GM21576 (cell line): ENCODE data around the gene YWHAB.
A peak's percentile ranks its signal among the peaks of the same experiment; 100 is the strongest.
"Not testable (repeated sequence)": the region's sequence is repeated elsewhere in the genome, so short reads cannot be mapped to it uniquely, and the experiment has no call there.

Source experiments
- ATAC-seq: cut with Tn5 transposase; IDR thresholded peaks from one replicate; pipeline ENCODE4 v1.9.1; 2021; ENCODE audit warnings: mild to moderate bottlenecking, moderate library complexity; ENCODE audit not compliant: unreplicated experiment

The YWHAB gene

DNA sequence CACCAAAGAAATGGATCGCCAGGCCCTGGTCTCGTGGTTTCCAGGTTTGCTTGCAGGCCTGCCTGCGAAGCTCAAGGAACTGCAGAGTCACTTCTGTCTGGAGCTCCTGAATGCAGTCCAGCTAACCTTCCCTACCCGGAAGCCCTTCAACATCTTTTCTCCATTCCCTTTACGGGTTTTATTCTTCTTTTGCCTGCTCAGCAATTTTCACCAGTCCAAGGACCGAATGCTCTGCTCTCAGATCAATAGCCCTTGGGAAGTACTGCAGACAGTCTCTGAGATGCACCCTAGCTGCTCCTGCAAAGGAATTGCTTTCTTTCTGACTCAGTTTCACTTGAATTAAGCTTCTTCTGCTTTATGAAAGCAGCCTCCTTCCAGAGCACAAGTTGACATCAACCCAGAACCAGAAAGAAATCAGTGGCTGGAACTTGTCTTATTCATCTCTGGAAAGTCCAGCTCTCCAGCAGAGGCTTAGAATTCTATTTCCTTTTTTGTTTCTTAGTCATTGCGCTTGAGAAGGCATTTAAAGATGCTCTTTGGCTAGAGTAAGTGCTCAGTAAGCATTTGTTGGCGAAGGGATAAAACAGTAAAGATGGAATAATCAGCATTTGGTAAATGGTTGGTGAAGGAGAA is 18.7 kb upstream of the YWHAB start:
- ATAC-seq, result no peak

GRCh38 chr20:44869471-44869870 is 16.0 kb upstream of the YWHAB start:
- no peak for ATAC-seq

DNA sequence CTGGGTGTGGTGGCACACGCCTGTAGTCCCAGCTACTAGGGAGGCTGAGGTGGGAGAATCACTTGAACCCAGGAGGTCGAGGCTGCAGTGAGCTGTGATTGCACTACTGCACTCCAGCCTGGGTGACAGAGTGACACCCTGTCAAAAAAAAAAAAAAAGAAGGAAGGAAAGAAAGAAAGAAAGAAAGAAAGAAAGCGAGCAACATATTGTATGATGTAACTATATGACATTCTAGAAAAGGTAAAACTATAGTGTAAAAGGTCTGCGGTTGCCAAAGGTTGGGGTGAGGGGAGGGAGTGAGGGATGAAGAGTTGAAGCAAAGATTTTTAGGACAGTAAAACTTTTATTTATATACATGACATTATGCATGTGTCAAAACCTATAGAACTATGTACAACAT is 3.1 kb upstream of the YWHAB start:
- not testable (repeated sequence) for ATAC-seq

GRCh38 chr20:44883214-44883902 is 2.1 kb upstream of the YWHAB start:
- no peak for ATAC-seq

DNA sequence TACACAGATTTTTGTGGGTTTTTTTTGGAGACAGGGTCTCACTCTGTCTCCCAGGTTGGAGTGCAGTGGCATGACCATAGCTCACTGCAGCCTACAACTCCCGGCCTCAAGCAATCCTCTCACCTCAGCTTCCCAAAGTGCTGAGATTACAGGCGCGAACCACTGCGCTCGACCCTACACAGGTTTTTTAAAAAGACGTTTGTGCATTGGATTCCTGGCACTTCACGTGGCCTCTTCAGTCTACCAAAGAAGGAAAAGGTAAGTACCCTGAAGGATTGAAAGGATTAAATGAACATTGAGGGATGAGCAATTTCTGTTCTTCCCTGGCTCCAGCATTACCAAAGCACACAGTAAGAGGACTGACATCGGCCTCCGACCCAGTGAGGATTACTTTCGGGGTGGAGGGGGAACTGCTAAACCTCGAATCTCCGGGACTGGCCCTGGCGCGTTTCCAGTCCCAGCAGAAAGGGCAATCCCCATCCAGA is 556 bp upstream of the YWHAB start:
- no peak for ATAC-seq

- ATAC-seq, result no peak
Measured at GRCh38 chr20:44886266-44886651, 754 bp downstream of the YWHAB start.

DNA sequence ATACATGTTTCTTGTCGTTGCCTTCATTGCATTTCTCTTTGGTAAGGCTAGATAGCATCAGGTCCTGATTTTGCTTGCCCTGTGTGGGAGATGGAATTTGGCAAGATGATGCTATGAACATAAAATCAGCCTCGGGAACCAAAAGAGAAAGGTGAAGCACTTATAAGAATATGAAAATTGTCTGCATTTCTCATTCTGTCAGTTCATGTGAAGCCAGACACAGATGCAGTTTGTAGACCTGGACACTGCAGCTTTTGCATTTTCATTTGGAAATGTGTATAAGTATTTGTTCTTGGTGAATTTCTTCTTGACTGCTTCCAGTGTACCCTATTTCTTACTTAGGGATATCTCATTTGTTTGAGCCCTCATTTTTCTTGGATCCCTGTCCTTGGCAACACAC is 1.3 kb downstream of the YWHAB start:
- ATAC-seq, result no peak

GRCh38 chr20:44887466-44887865 is 2.0 kb downstream of the YWHAB start:
- no peak for ATAC-seq

GRCh38 chr20:44888226-44889103 is 3.0 kb downstream of the YWHAB start:
- ATAC-seq, result no peak

DNA sequence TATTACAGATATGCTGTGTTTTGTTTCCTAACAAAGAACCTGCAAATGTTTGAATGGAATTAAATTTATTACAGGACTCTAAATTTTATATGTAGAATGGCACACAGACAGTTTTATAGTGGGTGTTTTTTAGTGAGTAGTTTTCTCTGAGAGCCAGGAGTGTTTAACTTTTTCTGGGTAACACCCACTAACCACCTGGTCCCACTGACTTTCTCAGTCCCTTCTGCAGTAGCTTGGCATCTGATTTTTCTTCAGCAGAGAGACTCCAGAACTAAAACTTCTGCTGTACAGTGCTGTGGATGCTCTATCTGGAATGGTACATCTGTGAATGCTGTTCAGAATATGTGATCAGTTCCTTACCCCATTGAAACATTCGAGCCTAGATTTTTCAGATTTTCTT is 6.3 kb downstream of the YWHAB start:
- no peak for ATAC-seq

DNA sequence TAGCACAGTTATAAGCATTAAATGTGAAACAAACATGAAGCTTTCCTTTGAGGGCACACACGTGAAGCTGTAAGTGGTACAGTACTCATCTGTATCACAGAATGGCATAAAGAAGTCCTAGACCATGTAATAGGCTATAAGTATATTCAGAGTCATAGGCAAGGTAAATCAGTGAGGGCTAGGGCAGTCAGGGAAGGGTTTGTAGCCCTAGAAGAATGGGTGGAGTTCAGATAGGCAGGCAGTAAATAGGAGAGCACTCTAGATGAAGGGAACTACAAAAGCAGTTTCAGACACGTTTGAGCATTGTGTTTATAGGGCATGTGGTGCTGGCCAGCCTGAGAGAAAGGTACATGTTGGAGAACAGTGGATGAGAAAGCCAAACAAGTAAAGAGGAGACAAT is 9.5 kb downstream of the YWHAB start:
- ATAC-seq, result no peak

- no peak for ATAC-seq
Measured at GRCh38 chr20:44896583-44896982, 11.1 kb downstream of the YWHAB start.

DNA sequence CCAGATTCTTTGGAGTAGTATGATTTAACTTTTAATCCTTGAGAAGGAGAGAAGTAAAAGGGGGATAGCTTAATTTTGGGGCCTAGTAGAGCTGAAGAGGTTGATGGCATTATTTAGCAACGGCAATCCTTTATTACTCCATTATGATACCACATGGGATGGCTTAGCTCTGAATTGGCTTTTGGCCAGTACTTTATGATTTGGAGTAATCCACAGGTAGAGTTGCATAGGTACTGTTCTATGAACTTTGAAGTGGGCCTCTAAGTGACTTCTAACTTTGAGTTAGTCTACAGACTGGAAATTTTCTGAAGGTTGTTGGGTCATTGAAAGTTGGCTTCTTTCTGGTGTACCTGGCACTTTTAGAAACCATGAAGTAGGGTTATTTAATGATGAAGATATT is 11.6 kb downstream of the YWHAB start:
- no peak for ATAC-seq

DNA sequence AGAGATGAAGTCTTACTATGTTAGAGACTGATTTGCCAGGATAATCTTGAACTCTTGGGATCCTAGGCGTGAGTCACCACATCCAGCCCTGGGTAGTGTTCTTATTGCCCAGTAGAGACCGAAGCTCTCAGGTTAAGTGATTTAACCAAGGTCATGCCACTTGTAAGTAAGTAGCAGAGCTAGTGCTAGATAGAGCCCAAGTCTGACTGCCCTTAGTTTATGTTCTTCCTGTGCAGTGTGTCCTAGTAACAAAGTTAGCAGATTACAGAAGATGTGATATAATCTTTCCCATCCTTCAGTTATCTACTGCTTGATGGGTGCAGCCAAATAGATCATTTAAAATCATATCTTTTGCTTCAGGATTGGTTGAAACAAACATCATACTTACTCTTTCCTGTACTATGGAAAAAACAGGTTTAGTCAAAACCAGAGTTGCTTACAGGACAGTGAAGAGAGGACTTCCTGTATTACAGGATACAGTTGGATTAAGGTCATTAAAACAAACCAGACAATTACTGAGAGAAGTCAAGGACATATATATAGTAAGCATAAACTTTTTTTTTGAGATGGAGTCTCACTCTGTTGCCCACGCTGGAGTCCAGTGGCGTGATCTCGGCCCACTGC is 14.8 kb downstream of the YWHAB start:
- no peak for ATAC-seq

GRCh38 chr20:44901974-44902373 is 16.5 kb downstream of the YWHAB start:
- ATAC-seq, result no peak

DNA sequence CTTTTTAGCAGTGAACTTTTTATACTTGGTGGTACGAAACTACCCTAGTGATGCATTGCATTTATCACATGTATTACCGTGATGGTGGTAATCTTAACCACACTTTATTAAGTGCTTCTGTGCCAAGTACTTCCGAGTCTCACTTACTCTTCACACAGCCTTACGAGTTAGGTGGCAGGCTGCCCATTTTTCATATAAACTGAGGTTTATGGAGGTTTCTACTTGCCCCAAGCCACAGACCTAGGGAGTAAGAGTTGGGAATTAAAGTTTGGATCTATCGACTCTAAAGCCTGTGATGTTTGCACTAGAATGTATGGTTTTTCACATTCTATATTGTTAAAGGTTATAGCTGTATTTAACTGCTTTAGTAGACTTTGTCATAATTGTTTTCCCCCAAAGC is 18.9 kb downstream of the YWHAB start:
- ATAC-seq, result no peak

- ATAC-seq, result no peak
Measured at GRCh38 chr20:44908987-44909871, 23.7 kb downstream of the YWHAB start.

DNA sequence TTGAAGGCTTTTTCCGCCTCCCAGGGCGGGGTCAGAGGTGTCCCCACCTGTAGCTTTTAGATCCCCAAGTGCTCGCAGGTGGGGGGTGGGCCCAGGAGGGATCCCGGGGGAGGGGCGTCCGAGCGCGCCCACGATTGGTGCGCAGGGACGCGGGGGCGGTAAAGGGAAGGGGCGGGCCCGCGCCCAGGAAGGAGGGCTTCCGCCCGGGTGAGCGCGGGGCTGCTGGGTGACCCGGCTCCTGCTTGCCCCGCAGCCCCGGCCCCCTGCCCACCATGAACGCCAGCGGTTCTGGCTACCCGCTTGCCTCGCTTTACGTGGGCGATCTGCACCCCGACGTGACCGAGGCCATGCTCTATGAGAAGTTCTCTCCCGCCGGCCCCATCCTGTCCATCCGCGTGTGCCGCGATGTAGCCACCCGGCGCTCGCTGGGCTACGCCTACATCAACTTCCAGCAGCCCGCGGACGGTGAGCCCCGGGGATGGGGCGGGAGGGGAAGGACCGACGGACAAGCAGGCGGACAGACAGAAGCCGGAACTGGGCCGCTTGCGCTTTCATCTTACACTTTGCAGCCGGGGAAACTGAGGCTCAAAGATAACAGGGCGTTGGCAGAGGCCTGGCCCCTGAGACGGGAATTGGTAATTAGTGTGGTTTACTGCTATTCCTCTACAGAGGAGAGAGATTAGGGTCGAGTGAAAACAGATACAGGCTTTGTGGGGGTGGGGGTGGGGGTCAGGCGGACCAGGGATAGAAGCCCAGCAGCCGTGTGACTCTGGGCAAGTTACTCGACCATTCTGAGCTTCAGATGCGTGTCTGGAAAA is 24.6 kb downstream of the YWHAB start, which contains the start of gene PABPC1L:
Gene PABPC1L (plus strand): TSS at position 189 of the 818 bp plus-strand sequence. CDS start 84 bp downstream, at position 273.
- ATAC-seq, result peak; percentile 80

- ATAC-seq, result no peak
Measured at GRCh38 chr20:44910690-44911262, 25.3 kb downstream of the YWHAB start.
